ENCODE measurements around the gene ENPP1. TPM values are rescaled to one million over a fixed set of nuclear protein-coding genes. Genes with fewer than 3 reads are reported as not detected.

The ENPP1 gene
- total RNA-seq, result 1 to 10 TPM; 1.0 to 9.5 TPM

GRCh38 chr6:131807644-131808459, at the start of gene ENPP1:
Gene ENPP1 (plus strand): TSS chr6:131808020. CDS start chr6:131808036, 16 bp downstream.
- no peaks in the 10 kb centered on the region for H3K9me3 Mint-ChIP-seq
- H3K27me3 Mint-ChIP-seq, result peaks cover 8 to 19% of the 10 kb centered on the region in 2 donors
- H3K27ac Mint-ChIP-seq, result peak within 1 kb of the TSS in 1 of 2 donors; percentile 45
- no peaks in the 10 kb centered on the region for H3K36me3 Mint-ChIP-seq
- H3K4me3 Mint-ChIP-seq, result peak within 1 kb of the TSS; percentile 90
- peak; percentile 65 for DNase-seq (ENCODE audit: low spot score)
- peaks cover 20 to 24% of the 10 kb centered on the region in 2 donors for H3K4me1 Mint-ChIP-seq (ENCODE audit: low read depth in 2 of 2)
- peak; percentile 87 to 92 for ATAC-seq

- Mint-ChIP-seq H3K9me3 (peaks cover 3% of the 10 kb centered on the region), H3K4me3 (no peak overlapping the region), H3K4me1 (ENCODE audit: low read depth in 2 of 2) (peaks cover 0 to 2% of the 10 kb centered on the region in 2 donors), H3K27ac (no peak overlapping the region), H3K27me3 (peaks cover 24 to 47% of the 10 kb centered on the region in 2 donors), H3K36me3 (no peaks in the 10 kb centered on the region)
- ATAC-seq (no peak), DNase-seq (ENCODE audit: low spot score) (no peak)
Observed at GRCh38 chr6:131758920-131759319, 48.9 kb upstream of the ENPP1 start.

DNA sequence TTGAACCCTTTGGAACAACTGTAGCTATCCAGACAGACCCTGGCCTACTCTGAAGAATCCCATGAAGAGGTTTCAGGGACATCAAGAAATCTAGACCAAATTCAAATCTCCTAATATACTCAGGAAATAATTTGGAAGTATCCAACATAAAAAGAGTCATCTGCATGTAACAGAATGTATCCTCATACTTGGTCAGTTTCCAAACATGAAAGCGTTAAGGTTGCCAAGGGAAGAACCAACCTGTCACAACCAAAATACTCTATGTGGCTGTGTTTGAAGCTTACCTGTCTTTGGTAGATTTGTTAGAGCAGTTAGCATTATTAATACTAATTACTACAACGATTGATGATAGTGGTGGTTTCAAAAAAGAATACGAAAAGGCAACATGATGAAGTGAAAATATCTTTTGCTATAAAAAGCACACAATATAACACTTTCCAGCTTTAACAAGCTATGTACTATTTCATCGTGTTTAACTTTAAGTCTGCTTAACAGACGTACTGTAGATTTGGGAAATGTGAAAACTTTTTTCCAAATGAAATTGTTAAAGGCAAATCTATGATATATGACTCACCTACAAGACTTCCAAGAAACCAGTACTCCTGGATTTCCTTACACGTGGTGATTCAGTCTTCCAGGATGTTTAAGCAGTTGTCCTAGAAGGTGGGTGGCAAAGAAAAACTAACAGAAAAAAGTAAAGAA, 46.6 kb upstream of the ENPP1 start:
- DNase-seq (ENCODE audit: low spot score) (no peak), ATAC-seq (no peak)
- no peaks in the 10 kb centered on the region for H3K9me3 Mint-ChIP-seq
- H3K27ac Mint-ChIP-seq, result no peak overlapping the region
- no peaks in the 10 kb centered on the region for H3K4me1 Mint-ChIP-seq (ENCODE audit: low read depth in 2 of 2)
- no peak overlapping the region for H3K4me3 Mint-ChIP-seq
- no peaks in the 10 kb centered on the region for H3K36me3 Mint-ChIP-seq
- H3K27me3 Mint-ChIP-seq, result peaks cover 11 to 42% of the 10 kb centered on the region in 2 donors

DNA sequence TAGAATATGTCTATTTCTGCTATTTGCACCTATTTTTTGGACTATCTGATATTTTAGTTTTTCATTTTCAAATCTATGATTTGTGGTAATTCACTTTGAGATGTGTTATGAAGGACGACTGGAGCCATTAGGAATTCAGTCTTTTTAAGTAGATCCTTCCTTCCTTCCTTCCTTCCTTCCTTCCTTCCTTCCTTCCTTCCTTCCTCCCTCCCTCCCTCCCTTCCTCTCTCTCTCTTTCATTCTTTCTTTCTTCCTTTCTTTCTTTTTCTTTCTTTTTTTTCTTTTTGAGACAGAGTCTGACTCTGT, 46.1 kb upstream of the ENPP1 start:
- no peaks in the 10 kb centered on the region for H3K9me3 Mint-ChIP-seq
- H3K4me1 Mint-ChIP-seq (ENCODE audit: low read depth in 2 of 2), result no peaks in the 10 kb centered on the region
- H3K27me3 Mint-ChIP-seq, result peaks cover 9 to 38% of the 10 kb centered on the region in 2 donors
- no peak overlapping the region for H3K4me3 Mint-ChIP-seq
- ATAC-seq (no peak), DNase-seq (ENCODE audit: low spot score) (no peak)
- no peak overlapping the region for H3K27ac Mint-ChIP-seq
- H3K36me3 Mint-ChIP-seq, result no peaks in the 10 kb centered on the region

- Mint-ChIP-seq H3K9me3 (no peaks in the 10 kb centered on the region), H3K4me1 (ENCODE audit: low read depth in 2 of 2) (no peaks in the 10 kb centered on the region), H3K36me3 (no peaks in the 10 kb centered on the region), H3K27me3 (peaks cover 7 to 30% of the 10 kb centered on the region in 2 donors), H3K4me3 (no peak overlapping the region), H3K27ac (no peak overlapping the region)
- DNase-seq (ENCODE audit: low spot score) (no peak), ATAC-seq (no peak)
Observed at GRCh38 chr6:131762984-131763383, 44.8 kb upstream of the ENPP1 start.

- Mint-ChIP-seq H3K4me3 (no peak overlapping the region), H3K36me3 (no peaks in the 10 kb centered on the region), H3K27me3 (peaks cover 9 to 35% of the 10 kb centered on the region in 2 donors), H3K27ac (no peak overlapping the region), H3K9me3 (no peaks in the 10 kb centered on the region), H3K4me1 (ENCODE audit: low read depth in 2 of 2) (no peaks in the 10 kb centered on the region)
- ATAC-seq (no peak), DNase-seq (ENCODE audit: low spot score) (no peak)
Observed at GRCh38 chr6:131763749-131764148, 44.1 kb upstream of the ENPP1 start.

DNA sequence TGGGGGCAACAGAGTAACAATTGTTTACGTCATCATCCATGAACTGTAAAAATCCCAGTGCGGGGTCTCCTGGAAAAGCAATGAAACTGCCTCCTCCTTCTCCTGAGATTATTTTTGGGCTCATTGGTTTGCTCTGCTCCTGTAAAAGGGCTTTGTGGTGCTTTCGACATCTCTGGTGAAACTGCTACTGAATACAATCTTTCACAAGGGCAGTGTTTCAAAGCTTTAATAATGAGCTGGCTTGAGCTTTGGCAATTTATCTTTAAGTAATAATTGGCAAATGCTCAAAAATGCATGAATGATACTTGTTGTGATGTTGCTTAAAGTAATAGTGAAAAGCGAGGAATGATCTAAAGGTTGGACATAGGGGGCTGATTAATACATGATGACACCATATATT, 43.5 kb upstream of the ENPP1 start:
- H3K27ac Mint-ChIP-seq, result no peak overlapping the region
- H3K27me3 Mint-ChIP-seq, result peaks cover 9 to 36% of the 10 kb centered on the region in 2 donors
- no peaks in the 10 kb centered on the region for H3K36me3 Mint-ChIP-seq
- ATAC-seq (no peak), DNase-seq (ENCODE audit: low spot score) (no peak)
- H3K9me3 Mint-ChIP-seq, result no peaks in the 10 kb centered on the region
- no peaks in the 10 kb centered on the region for H3K4me1 Mint-ChIP-seq (ENCODE audit: low read depth in 2 of 2)
- H3K4me3 Mint-ChIP-seq, result no peak overlapping the region

- no peak overlapping the region for H3K27ac Mint-ChIP-seq
- no peaks in the 10 kb centered on the region for H3K36me3 Mint-ChIP-seq
- H3K4me3 Mint-ChIP-seq, result no peak overlapping the region
- H3K9me3 Mint-ChIP-seq, result no peaks in the 10 kb centered on the region
- DNase-seq (ENCODE audit: low spot score) (no peak), ATAC-seq (no peak)
- H3K4me1 Mint-ChIP-seq (ENCODE audit: low read depth in 2 of 2), result no peaks in the 10 kb centered on the region
- H3K27me3 Mint-ChIP-seq, result peaks cover 4 to 30% of the 10 kb centered on the region in 2 donors
Observed at GRCh38 chr6:131765081-131765803, 42.6 kb upstream of the ENPP1 start.

- H3K4me3 Mint-ChIP-seq, result no peak overlapping the region
- H3K9me3 Mint-ChIP-seq, result no peaks in the 10 kb centered on the region
- H3K36me3 Mint-ChIP-seq, result no peaks in the 10 kb centered on the region
- ATAC-seq, result no peak
- H3K4me1 Mint-ChIP-seq (ENCODE audit: low read depth in 2 of 2), result no peaks in the 10 kb centered on the region
- H3K27me3 Mint-ChIP-seq, result peaks cover 8 to 35% of the 10 kb centered on the region in 2 donors
- no peak overlapping the region for H3K27ac Mint-ChIP-seq
- no peak for DNase-seq (ENCODE audit: low spot score)
Observed at GRCh38 chr6:131765804-131766135, 42.0 kb upstream of the ENPP1 start.

DNA sequence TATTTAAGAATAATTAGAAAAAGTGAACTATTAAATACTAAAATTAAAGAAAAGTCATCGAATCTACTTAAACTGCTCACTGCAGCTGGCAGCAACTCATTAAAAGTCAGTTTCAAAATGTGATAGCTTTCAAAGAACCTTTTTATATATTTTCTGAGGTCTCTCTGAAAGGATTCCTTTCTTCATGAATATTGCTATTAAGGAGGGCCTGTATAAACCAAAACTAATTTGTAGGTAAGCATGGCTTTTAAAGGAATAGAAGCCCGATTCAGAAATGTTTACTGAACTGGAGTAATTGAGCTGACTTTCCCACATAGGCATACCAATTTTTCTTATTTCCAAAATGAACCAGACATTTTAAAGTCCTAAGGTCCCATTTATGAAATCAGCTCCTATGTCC, 41.2 kb upstream of the ENPP1 start:
- H3K4me1 Mint-ChIP-seq (ENCODE audit: low read depth in 2 of 2), result no peaks in the 10 kb centered on the region
- ATAC-seq, result no peak

GRCh38 chr6:131768964-131769363, 38.9 kb upstream of the ENPP1 start:
- Mint-ChIP-seq H3K9me3 (no peaks in the 10 kb centered on the region), H3K36me3 (no peaks in the 10 kb centered on the region), H3K4me1 (ENCODE audit: low read depth in 2 of 2) (no peaks in the 10 kb centered on the region), H3K4me3 (no peak overlapping the region), H3K27ac (no peak overlapping the region), H3K27me3 (peaks cover 13 to 34% of the 10 kb centered on the region in 2 donors)
- ATAC-seq (no peak), DNase-seq (ENCODE audit: low spot score) (no peak)

More for the DNA sequence above, 41.2 kb upstream of the ENPP1 start:
- H3K36me3 Mint-ChIP-seq, result no peaks in the 10 kb centered on the region
- no peak overlapping the region for H3K4me3 Mint-ChIP-seq
- DNase-seq (ENCODE audit: low spot score), result no peak
- peaks cover 11 to 41% of the 10 kb centered on the region in 2 donors for H3K27me3 Mint-ChIP-seq
- H3K27ac Mint-ChIP-seq, result no peak overlapping the region
- no peaks in the 10 kb centered on the region for H3K9me3 Mint-ChIP-seq

GRCh38 chr6:131769385-131770141, 38.3 kb upstream of the ENPP1 start:
- DNase-seq (ENCODE audit: low spot score), result no peak
- H3K4me3 Mint-ChIP-seq, result no peak overlapping the region
- no peak overlapping the region for H3K27ac Mint-ChIP-seq
- ATAC-seq, result no peak
- no peaks in the 10 kb centered on the region for H3K9me3 Mint-ChIP-seq
- H3K4me1 Mint-ChIP-seq (ENCODE audit: low read depth in 2 of 2), result no peaks in the 10 kb centered on the region
- H3K36me3 Mint-ChIP-seq, result no peaks in the 10 kb centered on the region
- H3K27me3 Mint-ChIP-seq, result peaks cover 13 to 30% of the 10 kb centered on the region in 2 donors

DNA sequence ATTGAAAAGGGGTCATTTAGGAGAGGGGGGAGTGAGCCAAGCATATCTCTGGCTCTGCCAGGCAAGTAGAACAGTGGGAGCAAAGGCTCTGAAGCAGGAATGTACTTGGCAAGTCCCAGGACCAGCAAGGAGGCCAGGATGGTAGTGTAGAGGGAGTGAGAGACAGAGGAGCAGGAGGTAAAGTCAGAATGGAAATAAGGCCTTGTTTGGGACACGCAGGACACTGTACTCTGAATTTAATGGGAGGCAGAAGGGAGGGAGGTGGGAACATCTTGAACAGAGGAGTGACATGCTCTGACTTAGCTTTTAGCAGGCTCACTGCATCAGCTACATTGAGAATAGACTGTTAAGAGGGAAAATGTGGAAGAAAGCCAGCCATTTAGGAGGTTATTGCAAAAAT, 37.0 kb upstream of the ENPP1 start:
- Mint-ChIP-seq H3K27ac (no peak overlapping the region), H3K27me3 (peaks cover 13 to 31% of the 10 kb centered on the region in 2 donors), H3K36me3 (no peaks in the 10 kb centered on the region), H3K9me3 (no peaks in the 10 kb centered on the region), H3K4me1 (ENCODE audit: low read depth in 2 of 2) (no peaks in the 10 kb centered on the region), H3K4me3 (no peak overlapping the region)
- no peak for DNase-seq (ENCODE audit: low spot score)
- no peak for ATAC-seq
